Stimulated activated CD8-positive, alpha-beta memory T cell treated with anti-CD3 and anti-CD28 coated beads, Interleukin-7, amount 100 ng/mL, for 1 hour (primary cell): Measurements from ENCODE around the gene SPATA13.
"Not testable (repeated sequence)": the region's sequence is repeated elsewhere in the genome, so short reads cannot be mapped to it uniquely, and the experiment has no call there.

Experiments used
- DNase-seq, 2 donors: peaks; one replicate each; pipeline ENCODE4 v3.0.0-alpha.2; 2020; ENCODE audit warnings: low read depth in 2 of 2

SPATA13 gene

DNA sequence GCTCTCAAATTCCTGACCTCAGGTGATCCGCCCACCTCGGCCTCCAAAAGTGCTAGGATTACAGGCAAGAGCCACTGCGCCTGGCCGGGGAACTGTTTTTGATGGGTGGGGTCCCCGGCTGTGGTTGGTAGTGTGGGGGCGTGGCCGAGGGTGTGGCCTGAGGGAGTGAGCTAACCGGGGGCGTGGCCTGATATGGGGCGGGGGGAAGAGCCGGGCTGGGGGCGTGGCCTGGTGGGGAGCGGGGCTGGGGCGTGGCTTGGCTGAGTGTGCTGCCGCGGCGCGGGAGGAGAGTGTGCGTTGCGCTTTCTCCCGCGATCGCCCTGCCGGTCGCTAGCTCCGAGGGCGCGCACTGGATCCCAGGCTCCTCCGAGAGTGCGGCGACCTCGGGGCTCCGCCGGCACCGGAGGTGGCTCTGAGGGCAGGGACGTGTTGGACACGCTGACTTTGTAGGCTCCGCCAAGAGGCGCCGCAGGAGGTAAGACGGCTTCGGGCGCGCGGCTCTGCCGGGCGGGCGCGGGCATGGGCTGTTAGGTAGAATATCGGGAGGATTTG lies at the start of gene SPATA13:
TSS of gene SPATA13 (plus strand) at position 263 of the 552 bp plus-strand sequence. CDS start 62,210 bp downstream, outside the sequence.
- peak; percentile 81 to 94 for DNase-seq

DNA sequence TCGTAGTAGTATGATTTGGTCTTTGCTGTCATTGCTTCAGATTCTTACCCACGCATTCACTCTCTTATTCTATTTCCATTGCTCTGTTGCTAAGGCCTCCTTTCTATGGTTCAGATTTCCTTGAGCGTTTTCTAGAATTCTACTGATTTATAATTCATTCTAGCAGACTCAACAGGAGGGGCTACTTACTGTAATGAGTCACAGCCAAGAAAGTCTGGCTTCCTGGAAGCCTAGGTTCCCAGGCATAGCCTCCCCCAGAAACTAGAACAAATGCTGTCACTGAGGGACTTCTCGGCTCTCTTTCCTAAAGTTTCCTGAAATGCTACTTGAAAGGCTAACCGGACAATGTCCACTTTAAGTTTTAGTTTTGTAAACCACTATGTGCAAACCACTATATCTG lies 47.7 kb upstream of the SPATA13 start:
- DNase-seq = no peak

DNA sequence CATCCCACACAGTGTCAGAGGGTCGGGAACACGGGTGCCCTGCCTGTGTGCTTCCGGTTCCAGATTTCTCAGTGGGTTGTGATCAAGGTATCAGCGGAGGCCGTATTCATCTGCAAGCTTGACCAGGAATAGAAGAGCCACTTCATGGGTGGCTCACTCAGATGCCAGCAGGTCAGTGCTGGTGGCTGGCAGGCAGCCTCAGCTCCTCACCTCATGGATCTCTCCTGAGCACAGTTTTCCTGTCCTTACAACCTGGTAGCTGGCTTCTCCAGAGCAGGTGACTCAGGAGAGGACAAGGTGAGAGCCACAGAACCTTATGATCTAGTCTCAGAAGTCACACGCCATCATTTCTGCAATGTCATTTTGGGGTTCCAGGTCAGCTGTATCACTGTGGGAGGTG lies 44.8 kb upstream of the SPATA13 start:
- DNase-seq = no peak

DNA sequence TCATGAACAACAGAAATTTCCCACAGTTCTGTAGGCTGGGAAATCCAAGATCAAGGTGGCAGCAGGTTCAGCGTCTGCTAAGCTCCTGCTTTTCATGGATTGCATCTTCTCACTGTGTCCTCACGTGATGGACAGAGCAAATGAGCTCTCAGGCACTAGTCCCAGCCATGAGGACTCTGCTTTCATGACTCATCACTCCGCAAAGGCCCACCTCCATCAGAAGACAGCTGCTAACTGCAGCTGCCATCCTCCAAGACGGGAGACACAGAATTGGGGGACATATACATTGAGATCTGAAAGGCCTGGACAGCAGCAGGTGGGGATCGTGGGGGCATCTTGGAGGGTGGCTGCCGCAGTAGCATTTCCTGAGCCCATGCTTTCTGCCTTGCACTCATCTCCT lies 44.4 kb upstream of the SPATA13 start:
- no peak for DNase-seq

DNA sequence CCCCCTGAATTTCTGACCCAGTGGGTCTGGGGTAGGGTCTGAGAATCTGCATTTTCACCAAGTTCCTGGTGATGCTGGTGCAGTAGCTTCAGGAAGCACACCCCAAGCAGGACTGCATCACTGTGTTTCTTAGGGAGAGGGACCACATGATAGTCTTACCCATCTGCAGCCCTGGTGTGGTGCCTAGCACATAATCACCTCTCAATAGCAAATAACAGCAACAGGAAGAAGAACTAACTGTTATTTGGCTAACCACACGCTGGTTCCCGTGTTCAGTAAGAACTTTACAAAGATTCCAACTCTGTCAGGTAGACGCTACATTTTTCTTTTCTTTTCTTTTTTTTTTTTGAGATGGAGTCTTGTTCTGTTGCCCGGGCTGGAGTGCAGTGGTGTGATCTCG lies 41.9 kb upstream of the SPATA13 start:
- no peak for DNase-seq

DNA sequence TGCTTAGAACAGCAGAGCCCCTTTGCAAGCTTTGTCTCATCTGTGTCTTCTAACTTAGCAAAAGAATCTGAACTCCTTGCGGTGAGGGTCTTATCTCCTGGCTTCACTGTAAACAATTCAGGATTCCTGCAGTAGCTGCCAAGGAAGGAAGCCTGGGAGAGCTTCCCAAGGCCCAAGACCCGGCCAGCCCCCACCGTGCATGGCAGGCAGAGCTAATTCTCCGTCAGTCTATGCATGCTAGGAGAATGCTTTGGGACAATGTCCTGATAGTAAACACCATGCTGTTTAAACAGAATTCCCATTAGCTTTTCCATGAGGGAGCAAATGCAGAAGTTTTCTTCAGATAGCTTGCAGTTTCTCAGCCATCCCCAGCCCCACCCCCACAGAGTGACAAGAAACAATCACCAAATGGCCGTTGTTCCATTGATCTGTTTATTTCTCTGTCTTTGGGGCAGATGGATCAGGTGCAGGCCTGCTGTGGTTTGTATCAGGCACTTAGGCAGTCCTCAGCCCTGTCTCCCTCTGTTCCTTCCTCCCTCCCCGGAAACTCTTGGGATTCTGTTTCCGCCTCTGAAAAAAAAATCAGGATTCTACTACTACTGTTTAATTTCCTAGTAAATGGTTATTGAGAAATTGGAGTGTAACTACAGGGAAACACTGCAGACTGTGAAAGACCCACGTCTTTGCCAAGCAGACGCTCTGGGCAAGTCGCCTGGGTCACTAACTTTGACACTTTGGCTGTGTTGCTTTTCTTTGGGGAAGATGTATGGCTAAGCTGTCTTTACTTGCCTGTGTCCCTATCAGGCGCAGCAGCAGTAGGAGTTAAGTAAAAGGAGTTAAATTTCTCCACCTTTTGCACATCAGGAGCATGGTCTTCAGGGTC lies 40.7 kb upstream of the SPATA13 start:
- no peak for DNase-seq

DNA sequence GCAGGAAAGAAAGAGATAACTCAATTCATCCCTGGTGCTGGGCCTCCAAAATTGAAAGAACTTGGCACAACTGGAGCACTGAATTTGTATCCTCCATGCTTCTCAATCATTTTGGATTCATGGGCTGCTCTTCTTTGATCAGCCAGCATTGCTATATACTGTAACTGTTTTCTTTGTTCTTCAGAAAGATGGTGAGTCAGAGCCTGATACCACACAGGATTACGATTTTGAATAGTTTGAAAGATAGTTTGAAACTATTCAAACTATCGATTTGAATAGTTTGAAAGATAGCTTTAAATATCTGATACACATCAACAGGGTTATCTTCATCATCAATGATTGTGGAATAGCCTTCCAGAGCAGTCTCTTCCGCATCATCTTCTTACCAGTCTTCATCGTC lies 38.5 kb upstream of the SPATA13 start:
- DNase-seq = not testable (repeated sequence)

DNA sequence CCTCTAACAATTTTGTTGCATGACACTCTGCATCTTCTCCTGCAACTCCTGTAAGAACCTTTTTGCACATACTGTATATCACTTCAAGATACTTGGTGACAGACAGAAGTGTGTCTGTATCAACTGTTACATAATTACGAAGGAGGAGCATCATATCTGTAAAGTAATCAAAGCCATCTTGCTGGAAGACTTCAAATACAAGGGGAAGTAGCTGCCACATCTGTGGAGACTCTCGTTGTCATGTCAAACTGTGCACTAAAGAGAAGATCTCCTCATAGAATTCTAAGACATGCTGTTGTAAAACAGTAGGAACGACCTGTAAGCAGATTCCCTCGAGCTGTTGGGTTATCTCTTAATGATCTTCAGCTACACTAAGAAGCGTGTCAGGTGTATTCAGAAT lies 38.0 kb upstream of the SPATA13 start:
- no peak for DNase-seq

DNA sequence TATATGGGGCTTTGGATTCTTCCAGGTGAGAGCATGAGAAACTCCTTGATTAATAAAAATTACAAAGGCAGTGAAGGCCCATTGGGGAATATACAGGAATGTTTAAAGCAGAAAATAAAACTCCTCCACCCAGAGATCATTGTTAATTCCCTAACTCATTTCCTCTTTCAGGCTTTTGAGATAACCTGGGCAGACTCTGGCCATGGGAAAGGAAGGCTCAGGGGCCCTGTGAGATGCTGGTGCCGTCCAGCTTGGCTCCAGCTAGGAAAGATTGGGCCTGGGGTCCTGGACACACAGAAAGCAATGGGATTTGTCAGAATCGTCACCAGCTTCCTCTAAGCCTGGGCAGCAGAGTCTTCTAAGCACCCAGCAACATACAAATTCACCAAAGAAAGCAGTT lies 36.8 kb upstream of the SPATA13 start:
- DNase-seq = no peak

DNA sequence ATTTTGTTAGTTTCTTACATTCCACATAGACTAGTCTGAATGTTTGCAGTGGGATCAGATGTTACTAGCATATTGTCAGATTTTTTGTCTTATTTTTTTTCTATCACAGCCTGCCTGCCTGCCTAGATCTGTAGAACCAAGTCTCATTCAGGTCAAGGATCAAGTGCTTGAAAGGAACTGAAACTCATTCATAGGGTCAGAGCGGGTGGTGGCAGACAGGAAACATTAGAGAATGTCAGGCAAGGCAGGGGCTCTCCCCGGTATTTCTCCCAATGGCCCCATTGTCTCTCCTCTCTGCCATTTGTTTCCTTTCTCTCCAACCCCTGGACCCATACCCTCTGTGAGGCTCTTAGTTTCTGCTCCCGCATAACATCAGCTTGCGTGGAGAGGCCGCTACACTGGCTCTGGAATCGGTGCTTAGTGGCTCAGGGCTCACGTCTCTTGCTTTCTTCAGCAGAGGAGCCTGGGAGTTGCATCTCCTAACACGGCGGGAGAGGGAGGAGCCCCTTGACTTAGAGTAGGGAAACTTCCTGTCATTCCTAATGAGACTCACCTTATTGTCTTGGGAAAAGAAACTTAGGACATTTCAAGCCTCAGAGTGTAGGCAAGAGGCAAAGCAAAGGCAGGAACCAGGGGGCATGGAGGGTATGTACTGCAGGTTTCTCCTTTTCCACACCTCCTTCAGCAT lies 35.6 kb upstream of the SPATA13 start:
- DNase-seq = no peak

DNA sequence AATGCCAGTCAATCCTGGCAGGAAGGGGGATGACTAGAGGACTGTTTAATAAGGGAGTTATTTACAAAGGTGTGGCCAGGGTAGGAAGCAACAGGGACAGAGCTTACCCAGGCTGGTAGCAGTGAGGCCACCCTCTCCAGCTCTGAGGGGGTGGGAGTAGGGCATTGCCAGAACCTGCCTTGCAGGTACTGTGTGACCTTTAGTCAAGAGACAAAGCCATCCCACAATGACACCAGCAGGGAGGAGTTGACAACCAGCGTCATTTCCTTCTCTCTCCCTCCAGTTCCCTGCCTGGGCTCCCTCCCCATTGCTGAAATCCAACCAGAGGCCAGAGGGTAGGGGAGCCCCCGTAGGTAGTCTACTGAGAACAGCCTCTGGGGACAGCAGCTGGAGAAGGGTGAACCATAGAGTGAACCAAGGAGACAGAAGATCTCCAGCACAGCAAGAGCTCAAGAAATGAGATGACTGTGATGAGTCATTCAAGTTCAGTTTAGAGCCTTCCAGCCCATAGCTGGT lies 33.3 kb upstream of the SPATA13 start:
- DNase-seq = no peak

DNA sequence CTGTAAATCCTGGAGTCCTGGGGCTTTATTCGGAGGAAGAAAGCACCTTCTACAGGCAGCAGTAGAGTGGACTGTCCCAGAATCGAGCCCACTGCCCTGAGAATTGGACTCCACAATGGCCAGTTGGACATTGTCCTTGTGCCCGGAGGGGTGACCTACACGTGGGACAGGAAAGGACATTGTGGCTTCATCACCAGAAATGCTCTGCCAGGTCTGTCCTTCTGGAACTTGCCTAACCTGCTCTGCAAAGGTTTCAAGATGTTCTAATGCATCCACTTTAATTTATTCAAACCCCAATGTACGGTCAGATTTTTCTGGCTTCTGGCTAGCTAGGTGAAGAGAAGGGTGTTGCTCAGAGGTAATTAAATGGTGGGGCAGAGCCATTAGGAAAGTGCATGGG lies 32.4 kb upstream of the SPATA13 start:
- no peak for DNase-seq

DNA sequence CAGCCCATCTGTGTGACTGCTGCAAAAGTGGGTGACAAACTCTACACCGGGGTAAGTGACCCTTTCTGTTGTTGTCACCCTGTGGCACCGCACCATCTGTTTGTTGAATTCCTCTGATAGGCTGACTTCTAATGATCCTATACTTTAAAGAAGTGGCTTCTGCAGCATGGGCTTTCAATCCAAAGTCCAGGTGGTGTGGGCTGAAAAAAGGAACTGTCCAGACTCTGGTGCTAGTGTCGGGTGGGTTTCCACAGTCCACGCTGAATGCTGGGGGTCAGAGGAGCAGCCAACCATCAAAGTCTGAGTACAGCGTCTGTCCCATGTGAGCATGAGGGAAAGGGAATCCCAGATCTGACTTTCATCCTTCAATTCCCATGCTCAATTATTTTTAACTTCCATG lies 31.6 kb upstream of the SPATA13 start:
- no peak for DNase-seq

DNA sequence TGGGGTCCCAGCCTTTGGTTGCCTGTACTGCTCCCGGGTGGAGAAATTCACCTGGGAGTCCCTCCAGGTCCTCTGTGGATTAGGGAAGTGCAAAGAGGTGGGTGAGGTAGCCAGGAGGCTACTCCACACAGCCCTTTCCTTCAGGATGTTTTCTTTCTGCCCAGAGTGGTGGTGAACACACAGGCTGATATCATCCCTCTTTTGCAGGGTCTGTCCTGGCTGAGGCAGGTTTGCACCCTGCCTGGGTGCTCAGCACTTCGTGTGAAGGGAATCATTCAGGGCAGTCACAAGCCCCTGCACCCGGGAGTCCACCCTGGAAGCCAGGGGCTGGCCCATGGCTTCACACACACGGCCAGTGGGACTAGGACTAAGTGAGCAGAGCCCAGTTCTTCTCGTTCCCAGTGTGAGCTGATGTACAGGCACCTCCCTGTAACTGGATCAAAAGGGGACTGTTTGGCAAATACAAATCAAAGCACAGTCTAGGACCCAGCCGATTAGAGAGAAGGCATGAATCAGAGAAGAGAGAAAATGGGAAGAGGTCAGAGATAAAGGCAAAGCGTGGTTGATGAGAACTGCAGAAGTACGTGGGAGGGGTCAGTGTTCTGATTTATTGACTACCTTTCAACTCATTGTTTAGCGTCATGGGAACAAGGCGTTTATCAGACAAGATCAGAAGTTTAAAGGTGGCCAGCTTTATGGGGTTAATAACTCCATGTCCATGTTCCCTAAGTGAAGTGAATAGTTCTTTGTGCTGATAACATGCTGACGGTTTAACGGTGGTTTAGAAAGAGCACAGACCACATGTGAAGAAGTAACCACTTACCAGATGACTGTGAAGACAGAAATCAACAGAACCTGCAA lies 30.4 kb upstream of the SPATA13 start:
- no peak for DNase-seq

DNA sequence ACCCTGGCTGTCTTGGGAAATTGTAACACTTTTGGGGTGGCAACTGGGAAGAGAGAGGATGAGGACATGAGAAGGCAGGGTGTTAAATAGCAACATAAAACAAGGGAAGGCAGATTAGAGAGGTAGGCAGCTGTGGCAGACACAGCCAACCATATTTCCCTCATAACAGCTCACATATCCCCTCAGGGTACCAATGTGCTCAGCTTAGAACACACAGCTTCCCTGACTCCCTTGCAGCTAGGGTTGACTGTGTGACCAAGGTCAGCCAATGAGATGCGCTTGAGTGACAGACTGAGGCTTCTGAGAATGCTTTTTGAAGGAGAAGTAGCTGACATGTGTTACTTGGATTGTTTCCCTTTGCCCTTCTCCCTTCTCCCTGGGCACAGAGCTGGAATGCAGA lies 28.8 kb upstream of the SPATA13 start:
- no peak for DNase-seq

DNA sequence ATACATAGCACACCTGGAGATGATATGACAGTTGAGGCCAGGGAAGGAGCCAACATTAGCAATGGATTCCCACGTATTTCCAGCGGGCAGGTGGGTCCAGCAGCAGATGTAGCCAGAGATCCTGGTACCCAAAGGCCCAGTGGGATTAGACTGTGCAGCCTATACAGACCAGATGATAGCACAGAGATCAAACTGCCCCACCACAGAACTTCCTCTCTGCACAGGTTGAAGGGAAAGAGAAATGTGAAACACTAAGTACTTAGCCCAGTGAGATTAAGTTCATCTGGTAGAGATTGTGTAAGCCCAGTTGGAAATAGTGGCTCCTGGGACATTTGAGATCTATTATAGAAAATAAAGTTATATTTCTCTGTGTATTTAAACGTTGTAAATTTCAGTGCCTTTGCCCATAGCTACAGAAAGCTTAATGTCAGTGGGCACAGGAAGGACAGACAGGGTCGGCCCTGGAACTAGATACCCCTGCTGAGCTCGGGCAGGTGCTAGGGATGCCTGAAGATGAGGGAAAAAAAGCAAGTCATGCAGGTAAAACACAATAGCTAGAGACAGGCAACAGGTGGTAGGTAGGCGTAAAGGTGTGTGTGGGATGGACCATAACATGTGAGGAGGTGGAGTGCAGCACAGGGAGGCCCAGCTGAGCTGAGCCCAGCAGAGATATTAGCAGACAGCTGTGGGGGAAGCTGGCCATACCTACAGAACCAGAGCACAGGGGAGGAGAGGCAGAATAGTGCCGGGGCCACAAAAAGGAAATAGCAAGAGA lies 27.3 kb upstream of the SPATA13 start:
- DNase-seq = no peak

DNA sequence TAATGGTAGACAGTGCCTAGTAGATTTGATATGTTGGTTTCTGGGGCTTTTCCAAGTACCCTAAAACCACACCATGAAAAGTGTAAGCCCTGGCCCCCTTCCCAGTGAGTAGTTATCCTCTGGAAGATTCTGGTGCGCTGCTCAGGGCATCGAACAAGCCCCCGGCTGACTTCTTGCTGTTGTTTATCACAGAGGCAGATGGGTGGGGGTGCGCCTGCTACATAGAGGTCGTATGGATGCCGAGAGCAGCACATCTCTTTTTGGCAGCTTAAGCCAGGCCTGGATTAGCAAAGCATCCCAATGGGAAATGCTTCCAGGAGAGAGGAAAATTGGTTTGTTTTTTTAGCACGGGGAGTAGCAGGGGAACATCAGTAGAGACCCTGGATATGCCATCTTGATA lies 26.3 kb upstream of the SPATA13 start:
- no peak for DNase-seq

DNA sequence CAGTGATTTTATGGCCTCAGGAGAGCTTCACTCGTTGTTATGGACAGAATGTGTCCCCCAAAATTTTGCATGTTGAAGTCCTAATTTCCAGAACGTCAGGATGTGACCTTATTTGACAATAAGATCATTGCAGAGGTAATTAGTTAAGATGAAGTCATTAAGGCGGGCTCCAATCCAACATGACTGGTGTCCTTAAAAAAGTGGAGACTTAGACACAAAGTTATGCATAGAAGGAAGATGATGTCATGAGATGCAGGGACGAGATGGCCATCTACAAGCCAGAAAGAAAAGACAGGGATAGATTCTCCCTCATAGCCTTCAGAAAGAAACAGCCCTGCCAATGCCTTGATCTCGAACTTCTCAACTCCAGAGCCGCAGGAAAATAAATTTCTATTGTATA lies 25.8 kb upstream of the SPATA13 start:
- no peak for DNase-seq

DNA sequence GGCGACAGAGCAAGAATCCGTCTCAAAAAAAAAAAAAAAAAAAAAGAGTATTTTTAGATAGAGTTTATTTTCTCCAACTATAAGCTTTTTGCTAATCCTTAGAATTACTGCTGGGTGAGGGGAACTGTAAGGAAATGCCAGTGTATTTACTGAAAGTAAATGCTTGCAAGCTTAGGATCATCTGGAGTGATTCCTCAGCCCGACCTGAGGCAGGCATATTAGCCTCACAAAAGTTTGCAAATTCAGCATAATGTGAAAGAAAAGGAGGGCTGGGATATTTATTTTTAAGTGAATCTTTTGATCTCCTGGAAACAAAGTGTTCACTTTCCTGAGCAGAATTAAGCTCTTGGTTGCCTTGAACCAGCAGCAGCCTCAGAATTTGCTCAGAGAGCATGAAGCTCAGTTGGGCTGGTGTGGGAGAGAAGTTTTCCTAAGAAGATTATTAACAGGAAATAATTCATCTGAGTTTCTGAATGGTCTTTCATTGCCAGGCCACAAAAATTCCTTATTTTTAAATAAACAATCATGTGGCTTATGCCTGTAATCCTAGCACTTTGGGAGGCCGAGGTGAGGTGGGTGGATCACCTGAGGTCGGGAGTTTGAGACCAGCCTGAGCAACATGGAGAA lies 24.7 kb upstream of the SPATA13 start:
- no peak for DNase-seq

DNA sequence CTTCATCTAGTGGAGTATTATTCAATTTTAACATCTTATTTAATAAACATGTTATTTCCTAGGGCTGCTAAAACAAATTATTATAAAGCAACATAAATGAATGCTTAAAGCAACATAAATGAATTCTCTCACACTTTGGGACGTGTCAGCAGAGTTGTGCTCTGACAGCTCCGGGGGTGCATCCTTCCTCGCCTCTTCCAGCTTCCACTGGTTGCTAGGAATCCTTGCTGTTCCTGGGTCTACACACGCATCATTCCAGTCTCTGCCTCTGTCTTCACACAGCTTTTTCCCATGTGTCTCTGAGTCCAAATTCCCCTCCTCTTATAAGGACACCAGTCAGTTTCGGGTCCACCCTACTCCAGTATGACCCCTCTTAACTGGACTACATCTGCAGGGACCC lies 21.6 kb upstream of the SPATA13 start:
- no peak for DNase-seq
